GM12872 (cell line): ENCODE results near the gene SLCO4A1.

ENCODE experiments used
- CTCF ChIP-seq: IDR thresholded peaks from 3 replicates; pipeline ENCODE4 v1.5.1; 2011; ENCODE audit warnings: low read depth, mild to moderate bottlenecking, low read length, moderate library complexity; ENCODE audit not compliant: insufficient read depth

SLCO4A1 gene

GRCh38 chr20:62638055-62638570 lies 4.2 kb upstream of the SLCO4A1 start:
- TF ChIP-seq CTCF = no peak

GRCh38 chr20:62638679-62639406 lies 3.5 kb upstream of the SLCO4A1 start:
- no peak for TF ChIP-seq CTCF

GRCh38 chr20:62639765-62640164 lies 2.5 kb upstream of the SLCO4A1 start:
- no peak for TF ChIP-seq CTCF

GRCh38 chr20:62640870-62641269 lies 1.4 kb upstream of the SLCO4A1 start:
- TF ChIP-seq CTCF = no peak

GRCh38 chr20:62641321-62642050 lies 817 bp upstream of the SLCO4A1 start:
- TF ChIP-seq CTCF = no peak

GRCh38 chr20:62642666-62643520 lies 590 bp downstream of the SLCO4A1 start:
- TF ChIP-seq CTCF = no peak
